HG03460 (cell line): ENCODE data around the gene KCNA1.

Experiments
- ATAC-seq: cut with Tn5 transposase; IDR thresholded peaks from one replicate; pipeline ENCODE4 v1.9.1; 2021; ENCODE audit not compliant: unreplicated experiment

Gene KCNA1

DNA sequence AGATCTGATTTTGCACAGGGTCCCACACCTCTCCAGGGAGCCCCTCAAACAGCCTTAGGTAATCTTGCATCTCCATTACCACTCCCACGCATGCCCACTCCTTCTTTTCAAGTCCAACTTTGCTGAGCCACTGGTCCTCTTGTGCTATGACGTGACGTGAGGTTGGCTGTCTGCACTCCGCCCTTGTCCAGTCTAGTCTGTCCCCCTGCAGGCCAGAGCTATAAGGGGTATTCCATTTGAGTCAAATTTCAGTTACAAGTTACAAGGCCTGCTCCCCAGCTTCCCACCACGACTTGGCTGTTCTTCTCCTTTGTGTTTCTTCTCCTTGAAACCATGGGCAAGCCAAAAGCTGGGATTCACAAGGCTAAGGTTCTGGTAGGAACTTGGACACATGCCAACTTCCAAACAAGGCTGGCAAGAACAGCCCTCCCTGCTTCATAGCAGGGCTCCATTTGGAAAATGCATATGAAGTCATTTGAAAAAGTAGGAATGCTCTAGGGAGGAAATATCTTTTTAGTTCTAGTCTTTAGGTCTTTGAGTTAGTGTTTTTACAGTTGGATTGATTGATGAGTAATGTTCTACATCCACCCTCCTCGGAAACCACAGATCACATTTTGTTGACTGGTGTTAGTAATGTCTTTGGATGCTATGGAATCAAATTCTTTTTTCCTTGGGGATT is 49.1 kb downstream of the KCNA1 start:
- no peak for ATAC-seq

GRCh38 chr12:4959381-4959780 is 49.7 kb downstream of the KCNA1 start:
- no peak for ATAC-seq

DNA sequence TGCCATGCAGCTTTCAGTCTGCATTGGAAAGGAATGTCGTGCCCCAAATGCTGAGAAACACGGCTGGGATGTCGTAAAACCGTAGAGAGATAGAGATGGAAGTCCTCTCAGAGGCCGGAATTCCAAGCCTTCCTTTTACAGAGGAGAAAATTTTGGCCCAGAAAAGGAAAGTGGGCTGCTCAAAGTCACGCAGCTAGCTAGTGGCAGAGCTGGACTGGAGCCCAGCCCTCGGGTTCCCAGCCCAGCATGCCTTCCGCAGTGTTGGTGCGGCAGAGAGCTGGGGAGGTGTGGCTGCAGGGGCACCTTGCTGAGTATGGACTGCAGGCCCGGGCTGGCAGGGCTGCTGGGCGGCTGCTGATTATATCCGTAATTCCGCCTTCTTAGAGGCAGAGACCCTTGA is 50.3 kb downstream of the KCNA1 start:
- no peak for ATAC-seq

GRCh38 chr12:4960547-4960946 is 50.8 kb downstream of the KCNA1 start:
- ATAC-seq = no peak

DNA sequence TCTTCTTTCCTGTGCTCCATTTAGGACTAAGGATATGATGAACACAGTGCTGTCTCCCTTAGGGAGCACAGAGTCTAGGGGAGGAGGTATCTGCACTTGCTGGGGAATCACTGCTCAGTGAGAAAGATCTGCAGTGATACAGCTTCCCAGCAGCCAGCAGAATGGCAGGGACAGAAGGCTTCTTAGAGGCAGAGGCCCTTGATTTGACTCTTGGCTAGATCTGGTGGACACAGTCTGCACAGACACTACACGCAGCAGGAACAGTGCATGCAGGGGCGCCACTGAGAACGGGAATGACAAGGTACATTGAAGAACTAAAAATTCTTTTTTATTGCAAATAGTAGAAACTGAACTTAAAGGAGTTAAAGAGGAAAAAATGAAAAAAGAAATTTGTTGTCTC is 51.6 kb downstream of the KCNA1 start:
- ATAC-seq = no peak

DNA sequence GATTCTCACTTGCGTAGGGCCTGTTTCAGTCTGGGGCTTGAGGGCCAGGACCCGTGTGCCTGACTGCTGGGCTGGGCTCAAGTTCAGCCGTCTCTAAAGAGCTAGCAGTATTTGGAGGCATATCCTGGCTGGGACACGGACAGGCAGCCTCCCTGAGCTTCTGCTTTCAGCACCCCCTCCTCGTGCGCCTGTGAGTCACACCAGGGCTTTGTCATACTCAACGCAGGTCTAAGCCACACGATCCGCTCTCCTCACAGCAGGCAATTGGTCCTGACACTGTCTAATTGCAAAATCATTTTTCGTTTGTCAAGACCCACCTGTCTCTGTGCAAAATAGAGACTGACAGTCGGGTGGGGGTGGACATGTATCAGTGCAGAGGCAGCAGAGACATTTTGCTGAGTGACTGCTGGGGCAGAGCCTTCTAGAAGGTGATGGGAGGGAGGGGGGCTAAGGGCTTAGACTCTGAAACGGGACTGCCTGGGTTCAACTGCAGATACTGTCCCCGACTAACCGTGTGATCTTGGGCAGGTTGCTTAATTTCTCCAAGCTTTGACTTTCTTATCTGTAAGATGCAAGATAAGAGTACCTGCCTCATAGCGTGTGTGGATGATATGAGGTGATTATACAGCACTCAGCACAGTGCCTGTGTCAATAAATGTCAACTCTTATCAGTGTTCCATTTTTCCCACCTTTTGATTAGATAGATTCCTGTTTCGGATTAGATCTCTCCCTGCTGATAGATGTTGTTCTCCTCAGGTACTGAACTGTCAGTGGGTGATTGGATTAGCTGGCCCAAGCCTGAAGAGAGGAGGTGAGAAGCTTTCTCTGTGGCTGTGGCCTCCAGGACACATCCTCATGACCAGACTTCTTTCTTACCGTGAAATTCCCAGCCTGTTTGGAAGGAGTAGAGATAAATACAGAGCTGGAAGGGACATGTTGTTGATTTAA is 53.1 kb downstream of the KCNA1 start:
- no peak for ATAC-seq
